Liver (tissue), 9 donors: ENCODE data around the gene SLCO1C1. TPM values are rescaled to one million over a fixed set of nuclear protein-coding genes. Genes with fewer than 3 reads are reported as not detected.
A peak's percentile ranks its signal among the peaks of the same experiment; 100 is the strongest.

Experiments used
- DNase-seq: peaks from one replicate; pipeline ENCODE4 v3.0.0-alpha.2; 2017; ENCODE audit warnings: low spot score
- H3K27ac ChIP-seq, 2 donors: one replicate each; pipeline ENCODE4 v1.7.0; 2013; ENCODE audit warnings: inconsistent platforms in 2 of 2, low read length in 2 of 2, control low read depth in 1 of 2, low read depth in 1 of 2, mild to moderate bottlenecking in 1 of 2
- H3K27me3 ChIP-seq, 4 donors: one replicate each; pipeline versions ENCODE4 v1.6.1 to v1.7.0; 2013; ENCODE audit warnings: low read length in 3 of 4, inconsistent platforms in 1 of 4, mild to moderate bottlenecking in 1 of 4, moderate library complexity in 1 of 4; ENCODE audit not compliant: control insufficient read depth in 4 of 4, insufficient read depth in 4 of 4
- H3K36me3 ChIP-seq, 4 donors: one replicate each; pipeline versions ENCODE4 v1.6.1 to v1.7.0; 2013; ENCODE audit warnings: low read length in 3 of 4, mild to moderate bottlenecking in 3 of 4, low read depth in 1 of 4, moderate library complexity in 1 of 4; ENCODE audit not compliant: control insufficient read depth in 4 of 4, insufficient read depth in 3 of 4
- H3K4me1 ChIP-seq, 4 donors: one replicate each; pipeline versions ENCODE4 v1.6.1 to v1.7.0; 2013; ENCODE audit warnings: low read length in 3 of 4, mild to moderate bottlenecking in 3 of 4, moderate library complexity in 1 of 4; ENCODE audit not compliant: control insufficient read depth in 4 of 4, insufficient read depth in 4 of 4
- H3K4me3 ChIP-seq, 3 donors: one replicate each; pipeline versions ENCODE4 v1.6.1 to v1.7.0; 2013; ENCODE audit warnings: low read length in 3 of 3, control low read depth in 1 of 3, low read depth in 1 of 3, mild to moderate bottlenecking in 1 of 3
- H3K9ac ChIP-seq, 2 donors: one replicate each; pipeline ENCODE4 v1.7.0; 2013; ENCODE audit warnings: low read length in 2 of 2, mild to moderate bottlenecking in 2 of 2, moderate library complexity in 2 of 2, control low read depth in 1 of 2, low read depth in 1 of 2
- H3K9me3 ChIP-seq, 4 donors: one replicate each; pipeline versions ENCODE4 v1.6.1 to v1.7.0; 2013; ENCODE audit warnings: low read length in 3 of 4; ENCODE audit not compliant: control insufficient read depth in 4 of 4
- ATF3 ChIP-seq: IDR thresholded peaks from 2 replicates; pipeline ENCODE4 v1.6.1; 2016; ENCODE audit warnings: antibody characterized with exemption
- CTCF ChIP-seq: fragments of 150-350 bp; IDR thresholded peaks from 2 replicates; pipeline ENCODE4 v1.5.1; 2017; ENCODE audit warnings: improper control_type of control experiment, low read depth, low read length; ENCODE audit not compliant: missing input control
- EGR1 ChIP-seq, 2 donors: IDR thresholded peaks; 2 replicates each; pipeline ENCODE4 v1.6.1; 2016 to 2018; ENCODE audit warnings: antibody characterized with exemption in 2 of 2, low read depth in 2 of 2
- FOXA1 ChIP-seq: IDR thresholded peaks from 2 replicates; pipeline ENCODE4 v1.6.1; 2016; ENCODE audit warnings: antibody characterized with exemption
- FOXA2 ChIP-seq: IDR thresholded peaks from 2 replicates; pipeline ENCODE4 v1.6.1; 2016; ENCODE audit warnings: antibody characterized with exemption
- HNF4A ChIP-seq, 2 donors: conservative IDR thresholded peaks; 2 replicates each; pipeline ENCODE4 v1.6.1; 2016; ENCODE audit warnings: antibody characterized with exemption in 2 of 2, mild to moderate bottlenecking in 2 of 2
- HNF4G ChIP-seq: IDR thresholded peaks from 2 replicates; pipeline ENCODE4 v1.6.1; 2016; ENCODE audit warnings: antibody characterized with exemption
- JUND ChIP-seq, 2 donors: IDR thresholded peaks; 2 replicates each; pipeline ENCODE4 v1.6.1; 2016; ENCODE audit warnings: antibody characterized with exemption in 2 of 2
- MAX ChIP-seq: IDR thresholded peaks from 2 replicates; pipeline ENCODE4 v1.6.1; 2016; ENCODE audit warnings: antibody characterized with exemption
- NR2F2 ChIP-seq: IDR thresholded peaks from 2 replicates; pipeline ENCODE4 v1.6.1; 2016; ENCODE audit warnings: antibody characterized with exemption
- RAD21 ChIP-seq, 2 donors: IDR thresholded peaks; 2 replicates each; pipeline ENCODE4 v1.6.1; 2016; ENCODE audit warnings: antibody characterized with exemption in 2 of 2, mild to moderate bottlenecking in 2 of 2
- RXRA ChIP-seq, 2 donors: IDR thresholded peaks; 2 replicates each; pipeline ENCODE4 v1.6.1; 2017 to 2018; ENCODE audit warnings: antibody characterized with exemption in 2 of 2, mild to moderate bottlenecking in 1 of 2
- TAF1 ChIP-seq: conservative IDR thresholded peaks from 2 replicates; pipeline ENCODE4 v1.6.1; 2016; ENCODE audit warnings: antibody characterized with exemption, mild to moderate bottlenecking
- WGBS: extraction: QIAGEN DNeasy Blood & Tissue Kit; methylation state at CpG from one replicate; pipeline ENCODE4 v1.1.7; 2013; 5-methylcytosine and 5-hydroxymethylcytosine counted together
- polyA plus RNA-seq, 2 donors: library from polyadenylated mRNA; stranded (reverse) in 1 of 2; unstranded in 1 of 2; fragments of 200-250 nt in 1 of 2; fragments of >200 nt in 1 of 2; fragmentation: Nextera tagmentation in 1 of 2; extraction: Ambion mirVana in 1 of 2; gene quantifications; one replicate each; pipeline versions ENCODE4 v1.2.1 to v1.2.3, GENCODE V29; 2013 to 2015
- total RNA-seq, 2 donors: library from RNA; depleted of rRNA; stranded (reverse); fragments of >200 nt; gene quantifications; one replicate each; pipeline ENCODE4 v1.2.3, GENCODE V29; 2014
- TF ChIP-seq, protein P1 (sequence below): IDR thresholded peaks from 2 replicates; pipeline ENCODE4 v1.6.1; 2016; ENCODE audit warnings: antibody characterized with exemption
- donor health status: healthy.
- donor health status: healthy.
- donor health status: healthy.
- donor health status: healthy.
- donor health status: healthy.

The SLCO1C1 gene
- total and polyA plus RNA-seq, 4 donors, result not detected

DNA sequence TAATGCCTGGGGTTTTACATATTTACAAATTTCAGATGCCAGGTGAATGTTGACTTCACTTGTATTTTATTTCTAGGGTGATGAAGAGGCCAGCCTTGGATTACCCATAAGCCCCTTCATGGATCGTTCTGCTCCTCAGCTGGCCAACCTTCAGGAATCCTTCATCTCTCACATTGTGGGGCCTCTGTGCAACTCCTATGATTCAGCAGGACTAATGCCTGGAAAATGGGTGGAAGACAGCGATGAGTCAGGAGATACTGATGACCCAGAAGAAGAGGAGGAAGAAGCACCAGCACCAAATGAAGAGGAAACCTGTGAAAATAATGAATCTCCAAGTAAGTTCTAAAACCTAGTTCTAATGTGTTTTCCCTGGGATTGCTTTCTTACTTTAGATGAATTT, 41.3 kb upstream of the SLCO1C1 start:
- DNase-seq, result no peak
- H3K4me1 ChIP-seq, result no peaks in the 10 kb centered on the region
- 96% methylated on average over 2 of the region's 2 CpGs for WGBS
- H3K27ac ChIP-seq, result no peak overlapping the region
- TF ChIP-seq TAF1, result no peak
- TF ChIP-seq HNF4A (conservative IDR thresholded peaks at IDR 0.05), result no peak
- no peak for TF ChIP-seq RAD21 (IDR thresholded peaks at IDR 0.05)
- no peak for TF ChIP-seq ATF3
- TF ChIP-seq HNF4G, result no peak
- no peak for TF ChIP-seq NR2F2
- no peak overlapping the region for H3K4me3 ChIP-seq
- no peaks in the 10 kb centered on the region for H3K27me3 ChIP-seq
- H3K9me3 ChIP-seq, result no peaks in the 10 kb centered on the region
- H3K9ac ChIP-seq, result no peak overlapping the region
- no peaks in the 10 kb centered on the region for H3K36me3 ChIP-seq

DNA sequence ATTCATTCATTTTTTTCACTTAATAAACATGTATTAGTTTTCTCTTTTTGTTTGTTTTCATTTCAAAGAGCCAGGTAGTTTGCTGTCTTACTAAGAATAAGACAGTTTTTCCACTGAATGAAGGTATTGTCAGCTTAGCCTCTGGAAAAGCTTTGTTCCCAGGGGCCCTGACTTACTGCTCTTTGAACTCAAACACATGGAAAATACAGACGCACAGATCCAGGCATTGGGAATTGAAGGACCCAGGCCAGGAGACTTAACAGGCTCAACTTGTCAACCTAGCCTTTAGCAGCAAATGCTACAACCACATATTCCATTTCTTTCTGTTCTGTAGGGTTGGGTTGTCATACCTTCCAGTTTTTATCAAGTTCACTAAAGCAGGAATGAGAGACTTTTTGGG, 38.5 kb upstream of the SLCO1C1 start:
- Histone ChIP-seq H3K27me3 (no peaks in the 10 kb centered on the region), H3K4me3 (no peak overlapping the region), H3K27ac (no peak overlapping the region), H3K36me3 (no peaks in the 10 kb centered on the region), H3K9ac (no peak overlapping the region), H3K4me1 (no peaks in the 10 kb centered on the region), H3K9me3 (peaks cover 0 to 2% (median 0%) of the 10 kb centered on the region in 4 donors)
- WGBS, result 33% methylated on average over 1 of the region's 1 CpG
- no peak for DNase-seq
- peak in 1 of 2 donors; percentile 24 for TF ChIP-seq HNF4A (conservative IDR thresholded peaks at IDR 0.05)
- no peak for TF ChIP-seq TAF1

- no peak overlapping the region for H3K27ac ChIP-seq
- WGBS, result 89% methylated on average over 2 of the region's 2 CpGs
- no peak overlapping the region for H3K4me3 ChIP-seq
- TF ChIP-seq RXRA (IDR thresholded peaks at IDR 0.05) (no peak), JUND (IDR thresholded peaks at IDR 0.05) (no peak), EGR1 (IDR thresholded peaks at IDR 0.05; ENCODE audit: low read depth in 2 of 2) (no peak), FOXA1 (no peak), HNF4G (no peak), NR2F2 (no peak), FOXA2 (no peak), TAF1 (no peak)
- TF ChIP-seq, protein P1, sequence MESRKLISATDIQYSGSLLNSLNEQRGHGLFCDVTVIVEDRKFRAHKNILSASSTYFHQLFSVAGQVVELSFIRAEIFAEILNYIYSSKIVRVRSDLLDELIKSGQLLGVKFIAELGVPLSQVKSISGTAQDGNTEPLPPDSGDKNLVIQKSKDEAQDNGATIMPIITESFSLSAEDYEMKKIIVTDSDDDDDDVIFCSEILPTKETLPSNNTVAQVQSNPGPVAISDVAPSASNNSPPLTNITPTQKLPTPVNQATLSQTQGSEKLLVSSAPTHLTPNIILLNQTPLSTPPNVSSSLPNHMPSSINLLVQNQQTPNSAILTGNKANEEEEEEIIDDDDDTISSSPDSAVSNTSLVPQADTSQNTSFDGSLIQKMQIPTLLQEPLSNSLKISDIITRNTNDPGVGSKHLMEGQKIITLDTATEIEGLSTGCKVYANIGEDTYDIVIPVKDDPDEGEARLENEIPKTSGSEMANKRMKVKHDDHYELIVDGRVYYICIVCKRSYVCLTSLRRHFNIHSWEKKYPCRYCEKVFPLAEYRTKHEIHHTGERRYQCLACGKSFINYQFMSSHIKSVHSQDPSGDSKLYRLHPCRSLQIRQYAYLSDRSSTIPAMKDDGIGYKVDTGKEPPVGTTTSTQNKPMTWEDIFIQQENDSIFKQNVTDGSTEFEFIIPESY, result no peak
- H3K4me1 ChIP-seq, result no peaks in the 10 kb centered on the region
- no peak for DNase-seq
- peaks cover 0 to 4% (median 1%) of the 10 kb centered on the region in 4 donors for H3K9me3 ChIP-seq
- H3K36me3 ChIP-seq, result no peaks in the 10 kb centered on the region
- H3K9ac ChIP-seq, result no peak overlapping the region
- H3K27me3 ChIP-seq, result no peaks in the 10 kb centered on the region
These were observed 37.6 kb upstream of the SLCO1C1 start for GRCh38 chr12:20657496-20657895.

DNA sequence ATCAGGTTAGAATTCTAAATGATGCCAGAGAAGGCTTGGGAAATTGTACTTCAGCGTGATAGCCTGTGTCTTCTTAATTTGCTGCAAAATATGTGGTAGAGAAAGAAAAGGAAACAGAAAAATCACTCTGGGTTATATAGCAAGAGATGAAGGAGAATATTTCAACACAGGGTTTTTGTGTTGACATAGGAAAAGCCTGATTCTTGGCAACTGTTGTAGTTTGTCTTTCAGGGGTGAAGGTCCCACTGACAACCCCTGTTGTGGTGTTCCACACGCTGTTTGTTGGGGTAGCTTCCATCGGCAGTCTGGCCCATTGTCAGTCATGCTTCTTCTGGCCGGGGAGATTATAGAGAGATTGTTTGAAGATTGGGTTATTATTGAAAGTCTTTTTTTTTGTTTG, 13.8 kb upstream of the SLCO1C1 start:
- Histone ChIP-seq H3K9ac (no peak overlapping the region), H3K27ac (no peak overlapping the region), H3K36me3 (no peaks in the 10 kb centered on the region), H3K4me3 (no peak overlapping the region), H3K9me3 (no peaks in the 10 kb centered on the region), H3K4me1 (peaks cover 0 to 8% (median 6%) of the 10 kb centered on the region in 4 donors), H3K27me3 (no peaks in the 10 kb centered on the region)
- no peak for DNase-seq
- WGBS, result 41% methylated on average over 4 of the region's 4 CpGs
- TF ChIP-seq, protein P1, result no peak
- TF ChIP-seq RXRA (IDR thresholded peaks at IDR 0.05), result no peak
- no peak for TF ChIP-seq HNF4A (conservative IDR thresholded peaks at IDR 0.05)
- TF ChIP-seq MAX, result no peak
- TF ChIP-seq FOXA2, result no peak
- TF ChIP-seq CTCF, result no peak
- TF ChIP-seq RAD21 (IDR thresholded peaks at IDR 0.05), result no peak
- no peak for TF ChIP-seq JUND (IDR thresholded peaks at IDR 0.05)
- no peak for TF ChIP-seq HNF4G
- TF ChIP-seq NR2F2, result no peak
